Activated naive CD4-positive, alpha-beta T cell treated with anti-CD3 and anti-CD28 coated beads for 36 hours (primary cell): Measurements from ENCODE around the gene HOXA1. TPM values are rescaled to one million over a fixed set of nuclear protein-coding genes. Genes with fewer than 3 reads are reported as not detected.

Experiments used
- CTCF ChIA-PET: fragments of 350-600 bp; sonication (Branson Sonifier 250); formaldehyde crosslinking; loops from one replicate; lab custom pipeline; 2021; ENCODE audit warnings: antibody characterized with exemption; lab: Charles Lee
- DNase-seq: peaks from one replicate; pipeline ENCODE4 v3.0.0-alpha.2; 2020
- H3K27ac Mint-ChIP-seq: one replicate; pipeline ENCODE4 v1.8.0; 2021; ENCODE audit warnings: mild to moderate bottlenecking, mixed read lengths
- H3K27me3 Mint-ChIP-seq: one replicate; pipeline ENCODE4 v1.8.0; 2021; ENCODE audit warnings: low read depth, mixed read lengths
- H3K36me3 Mint-ChIP-seq: one replicate; pipeline ENCODE4 v1.8.0; 2021; ENCODE audit warnings: low read depth, mixed read lengths
- H3K4me1 Mint-ChIP-seq: one replicate; pipeline ENCODE4 v1.8.0; 2021; ENCODE audit warnings: low read depth, mixed read lengths
- H3K4me3 Mint-ChIP-seq: one replicate; pipeline ENCODE4 v1.8.0; 2021; ENCODE audit warnings: mild to moderate bottlenecking, moderate library complexity, mixed read lengths
- H3K9me3 Mint-ChIP-seq: one replicate; pipeline ENCODE4 v1.8.0; 2021; ENCODE audit warnings: mixed read lengths
- intact Hi-C: fragments of 100-400 bp; cut with micrococcal nuclease; formaldehyde crosslinking; loops from one replicate; pipeline ENCODE4 v1.15.1; 2023
- total RNA-seq, 2 experiments: library from RNA; stranded (reverse); gene quantifications; one replicate each; pipeline ENCODE4 v1.2.3, GENCODE V29; 2021

Gene HOXA1
- total RNA-seq, 2 experiments from 2014 or later = 0.24 to 0.30 TPM

GRCh38 chr7:27096768-27097514 lies 1.1 kb upstream of the HOXA1 start:
- no peak for DNase-seq
- Mint-ChIP-seq H3K27me3 (peaks cover 81% of the 10 kb centered on the region), H3K9me3 (no peaks in the 10 kb centered on the region), H3K36me3 (peaks cover 3% of the 10 kb centered on the region), H3K4me1 (peaks cover 25% of the 10 kb centered on the region), H3K4me3 (peak overlapping the region; percentile 80), H3K27ac (no peak overlapping the region)
- intact Hi-C loops = loop anchor here (1.0 to 10.0 kb wide), 6 partner anchors 37 to 1240 kb away; partner anchors contain the start of genes EVX1 and SKAP2
- CTCF ChIA-PET = no interaction called here

- no peak for DNase-seq
- H3K27me3 Mint-ChIP-seq = peaks cover 83% of the 10 kb centered on the region
- CTCF ChIA-PET = no interaction called here
Observed at GRCh38 chr7:27095050-27095896, 527 bp downstream of the HOXA1 start.

GRCh38 chr7:27094304-27095049 lies 1.3 kb downstream of the HOXA1 start:
- Mint-ChIP-seq H3K36me3 (no peaks in the 10 kb centered on the region), H3K4me1 (peaks cover 21% of the 10 kb centered on the region), H3K4me3 (no peak overlapping the region), H3K27ac (no peak overlapping the region), H3K9me3 (no peaks in the 10 kb centered on the region), H3K27me3 (peaks cover 84% of the 10 kb centered on the region)
- no peak for DNase-seq
- CTCF ChIA-PET = interaction anchor here (0.6 to 0.9 kb wide), 2 partner anchors 281 to 412 kb away, joined by 3 read pairs; no protein-coding TSS in a partner anchor
- intact Hi-C loops = loop anchor here (5.0 to 10.0 kb wide), 2 partner anchors 150 to 1237 kb away; partner anchors contain the start of gene EVX1

More at GRCh38 chr7:27095050-27095896, 527 bp downstream of the HOXA1 start:
- Mint-ChIP-seq H3K4me1 (peaks cover 21% of the 10 kb centered on the region), H3K4me3 (peak overlapping the region; percentile 80), H3K36me3 (no peaks in the 10 kb centered on the region), H3K27ac (peak overlapping the region; percentile 47), H3K9me3 (no peaks in the 10 kb centered on the region)
- intact Hi-C loops = loop anchor here (5.0 to 10.0 kb wide), 2 partner anchors 150 to 1238 kb away; partner anchors contain the start of gene EVX1

- Mint-ChIP-seq H3K9me3 (no peaks in the 10 kb centered on the region), H3K27me3 (peaks cover 86% of the 10 kb centered on the region), H3K4me1 (peaks cover 19% of the 10 kb centered on the region), H3K36me3 (no peaks in the 10 kb centered on the region), H3K4me3 (no peak overlapping the region), H3K27ac (no peak overlapping the region)
- intact Hi-C loops = loop anchor here (10.0 kb wide), 1 partner anchor 151 kb away; the partner anchor contains the start of gene EVX1
- no peak for DNase-seq
- CTCF ChIA-PET = interaction anchor here (0.6 to 0.9 kb wide), 3 partner anchors 16 to 411 kb away, joined by 3 to 5 read pairs (median 3); no protein-coding TSS in a partner anchor
Observed at GRCh38 chr7:27093184-27093895, 2.5 kb downstream of the HOXA1 start.

GRCh38 chr7:27092819-27093110 lies 3.0 kb downstream of the HOXA1 start:
- Mint-ChIP-seq H3K27me3 (peaks cover 83% of the 10 kb centered on the region), H3K4me1 (peaks cover 19% of the 10 kb centered on the region), H3K4me3 (no peak overlapping the region), H3K27ac (no peak overlapping the region), H3K36me3 (no peaks in the 10 kb centered on the region), H3K9me3 (no peaks in the 10 kb centered on the region)
- DNase-seq = no peak
- CTCF ChIA-PET = no interaction called here
- intact Hi-C loops = loop anchor here (10.0 kb wide), 1 partner anchor 152 kb away; the partner anchor contains the start of gene EVX1

- no peak for DNase-seq
- Mint-ChIP-seq H3K27ac (no peak overlapping the region), H3K4me1 (peaks cover 19% of the 10 kb centered on the region), H3K27me3 (peaks cover 83% of the 10 kb centered on the region), H3K9me3 (no peaks in the 10 kb centered on the region), H3K36me3 (no peaks in the 10 kb centered on the region), H3K4me3 (no peak overlapping the region)
- CTCF ChIA-PET = no interaction called here
- intact Hi-C loops = loop anchor here (10.0 kb wide), 1 partner anchor 153 kb away; the partner anchor contains the start of gene EVX1
Observed at GRCh38 chr7:27091941-27092818, 3.6 kb downstream of the HOXA1 start.

GRCh38 chr7:27091105-27091504 lies 4.7 kb downstream of the HOXA1 start:
- Mint-ChIP-seq H3K27me3 (peaks cover 82% of the 10 kb centered on the region), H3K4me1 (peaks cover 16% of the 10 kb centered on the region), H3K4me3 (no peak overlapping the region), H3K36me3 (no peaks in the 10 kb centered on the region), H3K9me3 (no peaks in the 10 kb centered on the region), H3K27ac (no peak overlapping the region)
- intact Hi-C loops = loop anchor here (10.0 kb wide), 1 partner anchor 154 kb away; the partner anchor contains the start of gene EVX1
- CTCF ChIA-PET = interaction anchor here (1.4 kb wide), 1 partner anchor 70 kb away, joined by 3 read pairs; no protein-coding TSS in a partner anchor
- DNase-seq = no peak

GRCh38 chr7:27088002-27088922 lies 7.5 kb downstream of the HOXA1 start:
- peaks cover 61% of the 10 kb centered on the region for H3K27me3 Mint-ChIP-seq
- intact Hi-C loops = no loop called here
- CTCF ChIA-PET = no interaction called here
- H3K4me3 Mint-ChIP-seq = no peak overlapping the region
- H3K9me3 Mint-ChIP-seq = no peaks in the 10 kb centered on the region
- H3K36me3 Mint-ChIP-seq = no peaks in the 10 kb centered on the region
- H3K27ac Mint-ChIP-seq = no peak overlapping the region
- peaks cover 9% of the 10 kb centered on the region for H3K4me1 Mint-ChIP-seq
- DNase-seq = no peak

GRCh38 chr7:27083646-27084045 lies 12.2 kb downstream of the HOXA1 start:
- H3K9me3 Mint-ChIP-seq = no peaks in the 10 kb centered on the region

GRCh38 chr7:27082171-27082570 lies 13.6 kb downstream of the HOXA1 start:
- Mint-ChIP-seq H3K27me3 (peaks cover 5% of the 10 kb centered on the region), H3K4me1 (no peaks in the 10 kb centered on the region), H3K27ac (no peak overlapping the region), H3K4me3 (no peak overlapping the region), H3K9me3 (no peaks in the 10 kb centered on the region), H3K36me3 (no peaks in the 10 kb centered on the region)
- CTCF ChIA-PET = interaction anchor here (1.7 kb wide), 1 partner anchor 67 kb away, joined by 4 read pairs; no protein-coding TSS in a partner anchor
- DNase-seq = no peak
- intact Hi-C loops = no loop called here

More at GRCh38 chr7:27083646-27084045, 12.2 kb downstream of the HOXA1 start:
- Mint-ChIP-seq H3K27ac (no peak overlapping the region), H3K27me3 (peaks cover 17% of the 10 kb centered on the region), H3K4me1 (peaks cover 9% of the 10 kb centered on the region), H3K4me3 (no peak overlapping the region), H3K36me3 (no peaks in the 10 kb centered on the region)
- no peak for DNase-seq
- intact Hi-C loops = no loop called here
- CTCF ChIA-PET = no interaction called here
